Osteoblast (primary cell): ENCODE data around the gene CCER1. TPM values are rescaled to one million over a fixed set of nuclear protein-coding genes. Genes with fewer than 3 reads are reported as not detected.

Experiments
- DNase-seq: peaks from one replicate; pipeline ENCODE4 v3.0.0; 2011; ENCODE audit warnings: low spot score, mixed read lengths; ENCODE audit not compliant: insufficient read length; ENCODE audit errors: missing footprints
- H2AFZ ChIP-seq: 2 replicates; pipeline ENCODE4 v1.6.0; 2011; ENCODE audit warnings: mild to moderate bottlenecking, low read length
- H3K27ac ChIP-seq: 2 replicates; pipeline ENCODE4 v1.5.1; 2011; ENCODE audit warnings: mild to moderate bottlenecking, low read depth, low read length, moderate library complexity
- H3K27me3 ChIP-seq: 2 replicates; pipeline ENCODE4 v1.6.0; 2012; ENCODE audit warnings: mild to moderate bottlenecking, control low read depth, inconsistent platforms, low read length, moderate library complexity; ENCODE audit not compliant: insufficient read depth
- H3K36me3 ChIP-seq: 2 replicates; pipeline ENCODE4 v1.5.1; 2011; ENCODE audit warnings: mild to moderate bottlenecking, low read length, control low read depth, moderate library complexity; ENCODE audit not compliant: insufficient read depth
- H3K4me1 ChIP-seq: 2 replicates; pipeline ENCODE4 v1.5.1; 2011; ENCODE audit warnings: mild to moderate bottlenecking, low read length, control low read depth, moderate library complexity; ENCODE audit not compliant: insufficient read depth
- H3K4me2 ChIP-seq: 2 replicates; pipeline ENCODE4 v1.6.0; 2011; ENCODE audit warnings: mild to moderate bottlenecking, low read length; ENCODE audit not compliant: insufficient read depth
- H3K4me3 ChIP-seq: fragments of 200-600 bp; sonication (generic); 3 replicates; pipeline ENCODE4 v1.5.1; 2012; ENCODE audit warnings: mild to moderate bottlenecking, low read length, inconsistent platforms; ENCODE audit not compliant: insufficient read depth
- H3K79me2 ChIP-seq: 2 replicates; pipeline ENCODE4 v1.6.0; 2012; ENCODE audit warnings: mild to moderate bottlenecking, low read length, control low read depth, inconsistent platforms; ENCODE audit not compliant: insufficient read depth
- H3K9me3 ChIP-seq: 2 replicates; pipeline ENCODE4 v1.5.1; 2011; ENCODE audit warnings: low read depth, low read length, control low read depth
- H4K20me1 ChIP-seq: 2 replicates; pipeline ENCODE4 v1.6.0; 2012; ENCODE audit warnings: mild to moderate bottlenecking, low read length, control low read depth; ENCODE audit not compliant: insufficient read depth
- total RNA-seq: library from RNA; depleted of rRNA; stranded (reverse); fragments of >200 nt; gene quantifications from 2 replicates; pipeline ENCODE4 v1.2.3, GENCODE V29; 2012
- TF ChIP-seq, protein P1 (sequence below): IDR thresholded peaks from 2 replicates; pipeline ENCODE4 v1.5.1; 2011; ENCODE audit warnings: mild to moderate bottlenecking, low read depth, low read length, moderate library complexity; ENCODE audit errors: extremely low read depth

CCER1 gene
- total RNA-seq, 1 donor, result not detected

DNA sequence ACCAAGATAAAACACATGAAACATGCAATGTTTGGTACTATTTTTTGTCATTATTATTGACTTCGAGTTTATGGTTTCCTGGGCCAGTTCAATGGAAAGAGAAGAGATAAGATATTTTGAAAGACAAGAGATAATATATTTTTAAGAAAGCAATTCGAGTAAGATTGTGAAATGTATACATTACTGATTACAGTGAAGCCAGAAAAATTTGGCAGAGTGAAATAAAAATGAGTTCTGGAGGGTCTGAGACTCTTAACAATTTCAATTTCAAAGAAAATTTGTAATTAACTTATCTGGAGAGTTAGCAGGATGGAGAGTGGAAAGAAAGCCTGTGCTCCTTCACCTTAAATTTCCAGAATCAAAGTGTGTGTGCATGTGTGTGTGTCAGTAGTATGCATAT lies 17.3 kb downstream of the CCER1 start:
- DNase-seq, result no peak
- H2AFZ ChIP-seq, result no peak overlapping the region
- peaks cover 10% of the 10 kb centered on the region for H3K4me1 ChIP-seq
- H3K36me3 ChIP-seq, result no peaks in the 10 kb centered on the region
- H3K4me3 ChIP-seq, result no peak overlapping the region
- H3K4me2 ChIP-seq, result no peak overlapping the region
- H4K20me1 ChIP-seq, result no peaks in the 10 kb centered on the region
- no peaks in the 10 kb centered on the region for H3K79me2 ChIP-seq
- TF ChIP-seq, protein P1, sequence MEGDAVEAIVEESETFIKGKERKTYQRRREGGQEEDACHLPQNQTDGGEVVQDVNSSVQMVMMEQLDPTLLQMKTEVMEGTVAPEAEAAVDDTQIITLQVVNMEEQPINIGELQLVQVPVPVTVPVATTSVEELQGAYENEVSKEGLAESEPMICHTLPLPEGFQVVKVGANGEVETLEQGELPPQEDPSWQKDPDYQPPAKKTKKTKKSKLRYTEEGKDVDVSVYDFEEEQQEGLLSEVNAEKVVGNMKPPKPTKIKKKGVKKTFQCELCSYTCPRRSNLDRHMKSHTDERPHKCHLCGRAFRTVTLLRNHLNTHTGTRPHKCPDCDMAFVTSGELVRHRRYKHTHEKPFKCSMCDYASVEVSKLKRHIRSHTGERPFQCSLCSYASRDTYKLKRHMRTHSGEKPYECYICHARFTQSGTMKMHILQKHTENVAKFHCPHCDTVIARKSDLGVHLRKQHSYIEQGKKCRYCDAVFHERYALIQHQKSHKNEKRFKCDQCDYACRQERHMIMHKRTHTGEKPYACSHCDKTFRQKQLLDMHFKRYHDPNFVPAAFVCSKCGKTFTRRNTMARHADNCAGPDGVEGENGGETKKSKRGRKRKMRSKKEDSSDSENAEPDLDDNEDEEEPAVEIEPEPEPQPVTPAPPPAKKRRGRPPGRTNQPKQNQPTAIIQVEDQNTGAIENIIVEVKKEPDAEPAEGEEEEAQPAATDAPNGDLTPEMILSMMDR, result no peak
- no peaks in the 10 kb centered on the region for H3K9me3 ChIP-seq
- H3K27me3 ChIP-seq, result no peaks in the 10 kb centered on the region
- no peak overlapping the region for H3K27ac ChIP-seq

DNA sequence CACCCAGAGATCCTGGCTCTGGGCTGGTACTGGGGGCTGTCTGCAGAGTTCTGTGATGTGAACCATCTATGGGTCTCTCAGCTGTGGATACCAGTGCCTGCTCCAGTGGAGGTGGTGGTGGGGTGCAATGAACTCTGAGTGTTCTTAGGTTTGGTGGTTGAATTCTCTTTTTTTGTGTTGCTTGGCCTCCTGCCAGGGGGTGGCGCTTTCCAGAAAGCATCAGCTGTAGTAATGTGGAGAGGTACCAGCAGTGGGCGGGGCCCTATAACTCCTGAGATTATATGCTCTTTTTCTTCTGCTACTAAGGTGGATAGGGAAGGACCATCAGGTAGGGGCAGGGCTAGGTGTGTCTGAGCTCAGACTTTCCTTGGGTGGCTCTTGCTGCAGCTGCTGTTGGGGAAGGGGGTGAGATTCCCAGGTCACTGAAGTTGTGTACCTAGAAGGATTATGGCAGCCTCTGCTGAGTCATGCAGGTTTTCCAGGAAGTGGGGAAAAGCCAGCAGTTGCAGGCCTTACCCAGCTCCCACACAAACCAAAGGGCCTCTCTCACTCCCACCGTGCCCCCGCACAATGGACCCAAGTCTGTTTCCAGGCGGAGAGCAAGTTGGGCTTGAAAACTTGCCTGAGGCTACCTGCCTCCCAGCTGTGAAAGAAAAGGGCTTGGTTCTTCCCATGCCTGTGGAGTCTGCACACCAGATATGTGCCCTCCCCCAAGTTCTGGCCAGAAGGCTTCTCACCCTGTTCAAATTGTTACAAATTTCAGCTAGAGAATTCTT lies 18.6 kb downstream of the CCER1 start:
- H3K27ac ChIP-seq, result no peak overlapping the region
- H3K36me3 ChIP-seq, result no peaks in the 10 kb centered on the region
- H3K9me3 ChIP-seq, result no peaks in the 10 kb centered on the region
- H2AFZ ChIP-seq, result no peak overlapping the region
- H3K4me3 ChIP-seq, result no peak overlapping the region
- no peaks in the 10 kb centered on the region for H3K79me2 ChIP-seq
- H3K4me2 ChIP-seq, result no peak overlapping the region
- H3K27me3 ChIP-seq, result no peaks in the 10 kb centered on the region
- H3K4me1 ChIP-seq, result peaks cover 10% of the 10 kb centered on the region
- H4K20me1 ChIP-seq, result no peaks in the 10 kb centered on the region
- DNase-seq, result peak; percentile 22
- TF ChIP-seq, protein P1, result no peak

DNA sequence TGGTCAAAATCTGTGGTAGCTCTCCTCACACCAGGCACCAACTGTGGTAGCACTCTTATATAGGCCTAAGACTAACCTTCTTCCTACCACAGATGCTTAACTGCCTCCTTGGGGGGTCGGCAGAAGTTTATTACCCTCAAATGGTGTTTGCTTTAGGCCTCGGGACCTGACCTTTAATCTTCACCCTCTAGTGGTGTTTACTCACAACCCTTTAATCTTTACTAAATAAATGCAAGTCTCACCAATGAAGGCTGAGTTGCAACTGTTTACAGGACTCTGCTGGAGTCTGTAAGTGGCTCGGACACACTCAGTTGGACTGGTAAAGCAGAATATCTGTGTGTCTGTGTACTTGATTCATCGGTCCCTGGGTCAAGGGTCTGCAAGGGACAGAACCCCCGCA lies 29.4 kb downstream of the CCER1 start:
- H3K4me3 ChIP-seq, result no peak overlapping the region
- H2AFZ ChIP-seq, result no peak overlapping the region
- DNase-seq, result no peak
- H3K36me3 ChIP-seq, result no peaks in the 10 kb centered on the region
- TF ChIP-seq, protein P1, result no peak
- H3K27ac ChIP-seq, result no peak overlapping the region
- no peaks in the 10 kb centered on the region for H3K79me2 ChIP-seq
- H3K27me3 ChIP-seq, result no peaks in the 10 kb centered on the region
- no peak overlapping the region for H3K4me2 ChIP-seq
- H3K9me3 ChIP-seq, result no peaks in the 10 kb centered on the region
- peaks cover 14% of the 10 kb centered on the region for H3K4me1 ChIP-seq
- no peaks in the 10 kb centered on the region for H4K20me1 ChIP-seq

DNA sequence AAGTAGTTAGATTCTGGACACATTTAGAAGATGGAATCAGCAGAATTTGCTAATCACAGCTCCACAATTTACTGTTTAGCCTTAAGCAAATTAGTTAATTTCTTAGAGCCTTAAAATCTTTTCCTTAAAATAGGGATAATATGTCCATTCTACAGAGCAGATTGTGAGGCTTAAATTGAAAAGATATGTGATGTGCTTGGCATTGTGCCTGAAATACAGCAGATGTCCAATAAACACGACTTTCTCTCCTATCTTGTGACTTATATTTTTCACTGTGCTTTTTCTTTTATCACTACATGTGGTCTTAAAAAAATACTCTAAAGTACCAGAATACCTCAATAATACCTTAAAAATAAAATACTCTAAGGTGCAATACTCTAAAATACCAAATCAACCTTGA lies 30.6 kb downstream of the CCER1 start:
- Histone ChIP-seq H3K79me2 (no peaks in the 10 kb centered on the region), H3K4me3 (no peak overlapping the region), H3K9me3 (no peaks in the 10 kb centered on the region), H2AFZ (no peak overlapping the region), H3K36me3 (no peaks in the 10 kb centered on the region), H3K4me2 (no peak overlapping the region), H4K20me1 (no peaks in the 10 kb centered on the region), H3K4me1 (peaks cover 14% of the 10 kb centered on the region), H3K27ac (no peak overlapping the region), H3K27me3 (no peaks in the 10 kb centered on the region)
- DNase-seq, result no peak
- TF ChIP-seq, protein P1, result no peak
